WTC11 (cell line): ENCODE measurements around the gene SPOPL. TPM values are rescaled to one million over a fixed set of nuclear protein-coding genes. Genes with fewer than 3 reads are reported as not detected.

ENCODE experiments used
- ATAC-seq: fragments of 200-7000 bp; cut with Tn5 transposase; 2 replicates; pipeline ENCODE4 v1.10.0; 2021; ENCODE audit warnings: mild to moderate bottlenecking, moderate library complexity
- CTCF ChIA-PET: fragments of 300-600 bp; sonication (Branson Sonifier 250); formaldehyde crosslinking; loops from one replicate; lab custom pipeline; 2021; ENCODE audit warnings: antibody characterized with exemption; lab: Charles Lee
- POLR2A ChIA-PET: fragments of 350-600 bp; sonication (Branson Sonifier 250); formaldehyde crosslinking; loops from one replicate; lab custom pipeline; 2021; ENCODE audit warnings: antibody characterized with exemption; lab: Charles Lee
- DNase-seq: peaks from one replicate; pipeline ENCODE4 v3.0.0; 2021; ENCODE audit warnings: low spot score
- H3K27ac Mint-ChIP-seq: 2 replicates; pipeline ENCODE4 v1.8.0; 2021; ENCODE audit warnings: mixed read lengths
- H3K27me3 Mint-ChIP-seq: 2 replicates; pipeline ENCODE4 v1.8.0; 2021; ENCODE audit warnings: low read depth, mild to moderate bottlenecking, moderate library complexity, mixed read lengths
- H3K36me3 Mint-ChIP-seq: 2 replicates; pipeline ENCODE4 v1.8.0; 2021; ENCODE audit warnings: mixed read lengths
- H3K4me1 Mint-ChIP-seq: 2 replicates; pipeline ENCODE4 v1.8.0; 2022; ENCODE audit warnings: mixed read lengths
- H3K4me3 Mint-ChIP-seq: 2 replicates; pipeline ENCODE4 v1.8.0; 2021; ENCODE audit warnings: mild to moderate bottlenecking, moderate library complexity, mixed read lengths
- H3K9me3 Mint-ChIP-seq: 2 replicates; pipeline ENCODE4 v1.8.0; 2021; ENCODE audit warnings: mixed read lengths
- AFF4 ChIP-seq: sonication (generic); formaldehyde crosslinking; IDR thresholded peaks from 2 replicates; pipeline ENCODE4 v1.8.1; 2023; ENCODE audit warnings: mild to moderate bottlenecking, missing genetic modification reagents, borderline replicate concordance
- ATF6 ChIP-seq: sonication (generic); formaldehyde crosslinking; IDR thresholded peaks from 2 replicates; pipeline ENCODE4 v1.8.1; 2023; ENCODE audit warnings: mild to moderate bottlenecking, missing genetic modification reagents
- CBFB ChIP-seq: sonication (generic); formaldehyde crosslinking; IDR thresholded peaks from 2 replicates; pipeline ENCODE4 v1.8.1; 2022; ENCODE audit warnings: mild to moderate bottlenecking, low read depth, missing genetic modification reagents
- CREB1 ChIP-seq: sonication (generic); formaldehyde crosslinking; IDR thresholded peaks from 2 replicates; pipeline ENCODE4 v1.8.0; 2023; ENCODE audit warnings: mild to moderate bottlenecking, missing genetic modification reagents
- EMX1 ChIP-seq: fragments of 250-450 bp; sonication (Bioruptor Pico); IDR thresholded peaks from 2 replicates; pipeline ENCODE4 v1.8.0; 2021; ENCODE audit warnings: mild to moderate bottlenecking
- ESRRA ChIP-seq: sonication (generic); formaldehyde crosslinking; IDR thresholded peaks from 2 replicates; pipeline ENCODE4 v1.8.1; 2022; ENCODE audit warnings: mild to moderate bottlenecking, missing genetic modification reagents, borderline replicate concordance
- FOXP1 ChIP-seq: sonication (generic); formaldehyde crosslinking; IDR thresholded peaks from 2 replicates; pipeline ENCODE4 v1.8.0; 2022; ENCODE audit warnings: missing genetic modification reagents, mild to moderate bottlenecking, moderate library complexity, borderline replicate concordance
- GABPB1 ChIP-seq: sonication (generic); formaldehyde crosslinking; IDR thresholded peaks from 2 replicates; pipeline ENCODE4 v1.8.1; 2023; ENCODE audit warnings: mild to moderate bottlenecking, missing genetic modification reagents
- GRHL2 ChIP-seq: fragments of 250-450 bp; sonication (Bioruptor Pico); IDR thresholded peaks from 2 replicates; pipeline ENCODE4 v1.8.0; 2022; ENCODE audit warnings: mild to moderate bottlenecking, moderate library complexity; ENCODE audit not compliant: insufficient replicate concordance, severe bottlenecking
- GTF2I ChIP-seq: fragments of 250-450 bp; sonication (Bioruptor Pico); conservative IDR thresholded peaks from 2 replicates; pipeline ENCODE4 v1.4.0; 2021; ENCODE audit warnings: mild to moderate bottlenecking
- HMGA2 ChIP-seq: fragments of 250-450 bp; sonication (Bioruptor Pico); IDR thresholded peaks from 2 replicates; pipeline ENCODE4 v1.4.0; 2021; ENCODE audit warnings: mild to moderate bottlenecking, moderate library complexity
- IRF1 ChIP-seq: sonication (generic); formaldehyde crosslinking; IDR thresholded peaks from 2 replicates; pipeline ENCODE4 v1.8.0; 2023; ENCODE audit warnings: missing genetic modification reagents
- JAZF1 ChIP-seq: fragments of 250-450 bp; sonication (Bioruptor Pico); IDR thresholded peaks from 2 replicates; pipeline ENCODE4 v1.9.0; 2021; ENCODE audit warnings: moderate library complexity, mild to moderate bottlenecking, inconsistent platforms
- NR1H2 ChIP-seq: sonication (generic); formaldehyde crosslinking; IDR thresholded peaks from 2 replicates; pipeline ENCODE4 v1.9.0; 2021; ENCODE audit warnings: mild to moderate bottlenecking, moderate library complexity, missing genetic modification reagents
- NR3C1 ChIP-seq: sonication (generic); formaldehyde crosslinking; conservative IDR thresholded peaks from 2 replicates; pipeline ENCODE4 v1.8.1; 2023; ENCODE audit warnings: low read depth, mild to moderate bottlenecking, missing genetic modification reagents
- PREB ChIP-seq: sonication (generic); formaldehyde crosslinking; IDR thresholded peaks from 2 replicates; pipeline ENCODE4 v1.8.1; 2022; ENCODE audit warnings: mild to moderate bottlenecking, missing genetic modification reagents, moderate library complexity, borderline replicate concordance
- SMAD3 ChIP-seq: sonication (generic); formaldehyde crosslinking; IDR thresholded peaks from 2 replicates; pipeline ENCODE4 v1.8.0; 2022; ENCODE audit warnings: missing genetic modification reagents, mild to moderate bottlenecking, borderline replicate concordance
- TCF7 ChIP-seq: sonication (generic); formaldehyde crosslinking; IDR thresholded peaks from 2 replicates; pipeline ENCODE4 v1.8.0; 2022; ENCODE audit warnings: mild to moderate bottlenecking, low read depth, missing genetic modification reagents, moderate library complexity
- TEAD4 ChIP-seq: sonication (generic); formaldehyde crosslinking; IDR thresholded peaks from 2 replicates; pipeline ENCODE4 v1.8.0; 2022; ENCODE audit warnings: mild to moderate bottlenecking, missing genetic modification reagents
- ZBTB21 ChIP-seq: sonication (generic); formaldehyde crosslinking; IDR thresholded peaks from 2 replicates; pipeline ENCODE4 v1.8.1; 2023; ENCODE audit warnings: mild to moderate bottlenecking, missing genetic modification reagents, borderline replicate concordance
- ZNF121 ChIP-seq: sonication (generic); formaldehyde crosslinking; IDR thresholded peaks from 2 replicates; pipeline ENCODE4 v1.8.0; 2023; ENCODE audit warnings: missing genetic modification reagents
- ZNF512 ChIP-seq: sonication (generic); formaldehyde crosslinking; IDR thresholded peaks from 2 replicates; pipeline ENCODE4 v1.8.1; 2022; ENCODE audit warnings: missing genetic modification reagents, borderline replicate concordance
- total RNA-seq: library from RNA; stranded (reverse); gene quantifications from 3 replicates; pipeline ENCODE4 v1.2.3, GENCODE V29; 2021
- TF ChIP-seq, protein P1 (sequence below): sonication (generic); formaldehyde crosslinking; IDR thresholded peaks from 2 replicates; pipeline ENCODE4 v1.8.0; 2022; ENCODE audit warnings: mild to moderate bottlenecking, missing genetic modification reagents
- TF ChIP-seq, protein P2 (sequence below): fragments of 200-600 bp; IDR thresholded peaks from 2 replicates; pipeline ENCODE4 v1.8.0; 2022; ENCODE audit warnings: antibody characterized with exemption

SPOPL gene
- total RNA-seq, 1 experiment from 2014 or later: 13.3 TPM

GRCh38 chr2:138602166-138602460 lies 100.5 kb downstream of the SPOPL start (continued):
- TF ChIP-seq ZNF512: no peak
- no peak for TF ChIP-seq HMGA2 (CRISPR knock-in tag)
- TF ChIP-seq TCF7 (CRISPR knock-in tag): no peak
- TF ChIP-seq GABPB1: no peak
- TF ChIP-seq, protein P1, sequence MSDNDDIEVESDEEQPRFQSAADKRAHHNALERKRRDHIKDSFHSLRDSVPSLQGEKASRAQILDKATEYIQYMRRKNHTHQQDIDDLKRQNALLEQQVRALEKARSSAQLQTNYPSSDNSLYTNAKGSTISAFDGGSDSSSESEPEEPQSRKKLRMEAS (CRISPR knock-in tag): no peak
- no peak for TF ChIP-seq TEAD4 (CRISPR knock-in tag)
- TF ChIP-seq NR1H2 (CRISPR knock-in tag): no peak

DNA sequence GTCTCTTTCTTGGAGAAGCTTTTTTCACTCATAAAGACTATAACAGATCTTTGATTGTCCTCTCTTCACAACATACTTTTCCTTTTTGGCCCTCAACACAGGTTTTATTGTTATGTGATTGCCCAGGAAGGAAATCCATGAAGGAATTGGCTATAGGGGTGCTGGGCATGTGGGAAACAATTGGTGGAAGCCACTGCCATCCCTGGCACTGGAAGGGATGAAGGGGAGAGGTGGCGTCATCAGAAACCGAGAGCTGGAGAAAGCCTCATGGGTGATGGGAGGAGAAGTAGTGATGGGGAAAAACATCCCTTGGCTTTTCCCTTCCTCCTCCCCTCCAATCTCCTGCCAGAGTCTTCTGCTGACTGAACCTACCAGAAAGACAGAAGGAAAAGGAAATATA lies 106.2 kb downstream of the SPOPL start:
- no peaks in the 10 kb centered on the region for H3K9me3 Mint-ChIP-seq
- no peak for DNase-seq
- ChIA-PET CTCF (interaction anchor here (1.2 to 1.7 kb wide), 2 partner anchors 219 to 355 kb away, joined by 3 read pairs; no protein-coding TSS in a partner anchor), POLR2A (no interaction called here)
- TF ChIP-seq EMX1 (CRISPR knock-in tag) (no peak), CBFB (CRISPR knock-in tag) (no peak), ZNF121 (CRISPR knock-in tag) (no peak), AFF4 (no peak), FOXP1 (no peak), CREB1 (CRISPR knock-in tag) (no peak), PREB (CRISPR knock-in tag) (no peak), IRF1 (CRISPR knock-in tag) (no peak), GTF2I (CRISPR knock-in tag) (no peak), ZBTB21 (no peak)
- no peaks in the 10 kb centered on the region for H3K36me3 Mint-ChIP-seq
- no peak overlapping the region for H3K27ac Mint-ChIP-seq
- ATAC-seq: no peak
- no peak overlapping the region for H3K4me3 Mint-ChIP-seq
- H3K27me3 Mint-ChIP-seq: no peaks in the 10 kb centered on the region
- H3K4me1 Mint-ChIP-seq: peaks cover 2% of the 10 kb centered on the region; the same call in 1 of the 2 replicates

- no peak for ATAC-seq
- ChIA-PET POLR2A (no interaction called here), CTCF (no interaction called here)
- Mint-ChIP-seq H3K4me1 (no peaks in the 10 kb centered on the region), H3K36me3 (no peaks in the 10 kb centered on the region), H3K4me3 (no peak overlapping the region), H3K27me3 (no peaks in the 10 kb centered on the region), H3K9me3 (no peaks in the 10 kb centered on the region), H3K27ac (no peak overlapping the region)
- DNase-seq: no peak
- TF ChIP-seq SMAD3 (CRISPR knock-in tag): no peak
- no peak for TF ChIP-seq JAZF1 (CRISPR knock-in tag)
- TF ChIP-seq NR3C1 (CRISPR knock-in tag): no peak
- TF ChIP-seq, protein P2, sequence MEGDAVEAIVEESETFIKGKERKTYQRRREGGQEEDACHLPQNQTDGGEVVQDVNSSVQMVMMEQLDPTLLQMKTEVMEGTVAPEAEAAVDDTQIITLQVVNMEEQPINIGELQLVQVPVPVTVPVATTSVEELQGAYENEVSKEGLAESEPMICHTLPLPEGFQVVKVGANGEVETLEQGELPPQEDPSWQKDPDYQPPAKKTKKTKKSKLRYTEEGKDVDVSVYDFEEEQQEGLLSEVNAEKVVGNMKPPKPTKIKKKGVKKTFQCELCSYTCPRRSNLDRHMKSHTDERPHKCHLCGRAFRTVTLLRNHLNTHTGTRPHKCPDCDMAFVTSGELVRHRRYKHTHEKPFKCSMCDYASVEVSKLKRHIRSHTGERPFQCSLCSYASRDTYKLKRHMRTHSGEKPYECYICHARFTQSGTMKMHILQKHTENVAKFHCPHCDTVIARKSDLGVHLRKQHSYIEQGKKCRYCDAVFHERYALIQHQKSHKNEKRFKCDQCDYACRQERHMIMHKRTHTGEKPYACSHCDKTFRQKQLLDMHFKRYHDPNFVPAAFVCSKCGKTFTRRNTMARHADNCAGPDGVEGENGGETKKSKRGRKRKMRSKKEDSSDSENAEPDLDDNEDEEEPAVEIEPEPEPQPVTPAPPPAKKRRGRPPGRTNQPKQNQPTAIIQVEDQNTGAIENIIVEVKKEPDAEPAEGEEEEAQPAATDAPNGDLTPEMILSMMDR: no peak
- TF ChIP-seq ESRRA (CRISPR knock-in tag): no peak
- no peak for TF ChIP-seq ATF6 (CRISPR knock-in tag)
- TF ChIP-seq GRHL2 (CRISPR knock-in tag): no peak
These were observed 107.9 kb downstream of the SPOPL start for GRCh38 chr2:138609446-138609845.
